Stimulated activated CD8-positive, alpha-beta memory T cell treated with anti-CD3 and anti-CD28 coated beads, Interleukin-7, amount 100 ng/mL, for 1 hour (primary cell): ENCODE results near the gene GGTLC1.

Source experiments
- DNase-seq, 2 donors: peaks; one replicate each; pipeline ENCODE4 v3.0.0-alpha.2; 2020; ENCODE audit warnings: low read depth in 2 of 2

Gene GGTLC1

GRCh38 chr20:23966298-23966697 is 22.3 kb downstream of the GGTLC1 start:
- no peak for DNase-seq

- DNase-seq, result no peak
These were observed 24.6 kb downstream of the GGTLC1 start for GRCh38 chr20:23963941-23964340.

GRCh38 chr20:23962272-23962671 is 26.3 kb downstream of the GGTLC1 start:
- no peak for DNase-seq

GRCh38 chr20:23959054-23959453 is 29.5 kb downstream of the GGTLC1 start:
- no peak for DNase-seq

GRCh38 chr20:23955896-23956295 is 32.7 kb downstream of the GGTLC1 start:
- no peak for DNase-seq

- DNase-seq, result no peak
These were observed 34.4 kb downstream of the GGTLC1 start for GRCh38 chr20:23954008-23954745.

- DNase-seq, result no peak
These were observed 42.4 kb downstream of the GGTLC1 start for GRCh38 chr20:23946206-23946605.

- DNase-seq, result no peak
These were observed 45.3 kb downstream of the GGTLC1 start for GRCh38 chr20:23943304-23943703.

- DNase-seq, result no peak
These were observed 48.9 kb downstream of the GGTLC1 start for GRCh38 chr20:23939641-23940040.

GRCh38 chr20:23939063-23939462 is 49.5 kb downstream of the GGTLC1 start:
- no peak for DNase-seq

GRCh38 chr20:23938118-23938438 is 50.5 kb downstream of the GGTLC1 start:
- DNase-seq, result no peak

GRCh38 chr20:23937303-23938117 is 51.1 kb downstream of the GGTLC1 start:
- DNase-seq, result peak; percentile 21 to 34
